Stomach smooth muscle (tissue), 2 donors: Measurements from ENCODE around the gene ITGB2.

Experiments
- H3K27ac ChIP-seq: one replicate; pipeline ENCODE4 v1.7.0; 2013; ENCODE audit warnings: mild to moderate bottlenecking, low read length, inconsistent platforms
- H3K27me3 ChIP-seq, 2 donors: one replicate each; pipeline ENCODE4 v1.7.0; 2013; ENCODE audit warnings: low read length in 2 of 2; ENCODE audit not compliant: insufficient read depth in 2 of 2, control insufficient read depth in 1 of 2
- H3K36me3 ChIP-seq, 2 donors: one replicate each; pipeline ENCODE4 v1.7.0; 2013; ENCODE audit warnings: low read length in 2 of 2; ENCODE audit not compliant: control insufficient read depth in 2 of 2, insufficient read depth in 2 of 2
- H3K4me1 ChIP-seq: one replicate; pipeline ENCODE4 v1.7.0; 2013; ENCODE audit warnings: low read length; ENCODE audit not compliant: control insufficient read depth, insufficient read depth
- H3K4me3 ChIP-seq, 2 donors: one replicate each; pipeline ENCODE4 v1.7.0; 2013; ENCODE audit warnings: low read length in 2 of 2
- H3K9ac ChIP-seq, 2 donors: one replicate each; pipeline ENCODE4 v1.7.0; 2013; ENCODE audit warnings: low read length in 2 of 2, mild to moderate bottlenecking in 1 of 2
- H3K9me3 ChIP-seq, 2 donors: one replicate each; pipeline ENCODE4 v1.7.0; 2013; ENCODE audit warnings: low read length in 2 of 2; ENCODE audit not compliant: control insufficient read depth in 2 of 2
- donor health status: healthy.
- donor health status: Pancreatic carcinoma.

The ITGB2 gene

DNA sequence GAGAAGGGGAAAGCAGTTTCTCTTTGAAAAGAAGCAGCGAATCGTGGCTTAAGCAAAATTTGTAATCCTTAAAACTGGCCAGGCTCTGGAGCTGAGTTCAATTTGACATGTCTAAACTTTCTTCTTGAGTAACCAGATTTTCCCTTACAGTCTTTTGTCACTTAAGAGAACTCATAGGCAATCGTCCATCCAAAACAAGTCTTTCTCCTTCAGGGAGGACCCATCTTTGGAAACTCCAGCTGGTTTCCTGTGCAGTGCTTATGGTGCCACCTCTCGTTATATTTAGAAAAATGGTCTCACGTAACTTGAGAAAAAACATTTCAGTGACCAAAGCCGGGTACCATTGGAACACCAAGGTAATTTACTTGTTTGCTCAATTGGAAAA lies 45.4 kb downstream of the ITGB2 start:
- Histone ChIP-seq H3K27ac (peak overlapping the region; percentile 88), H3K4me1 (peaks cover 33% of the 10 kb centered on the region), H3K9ac (peak overlapping the region in 1 of 2 donors; percentile 85), H3K9me3 (no peaks in the 10 kb centered on the region), H3K27me3 (no peaks in the 10 kb centered on the region), H3K4me3 (peak overlapping the region; percentile 66 to 86), H3K36me3 (no peaks in the 10 kb centered on the region)

DNA sequence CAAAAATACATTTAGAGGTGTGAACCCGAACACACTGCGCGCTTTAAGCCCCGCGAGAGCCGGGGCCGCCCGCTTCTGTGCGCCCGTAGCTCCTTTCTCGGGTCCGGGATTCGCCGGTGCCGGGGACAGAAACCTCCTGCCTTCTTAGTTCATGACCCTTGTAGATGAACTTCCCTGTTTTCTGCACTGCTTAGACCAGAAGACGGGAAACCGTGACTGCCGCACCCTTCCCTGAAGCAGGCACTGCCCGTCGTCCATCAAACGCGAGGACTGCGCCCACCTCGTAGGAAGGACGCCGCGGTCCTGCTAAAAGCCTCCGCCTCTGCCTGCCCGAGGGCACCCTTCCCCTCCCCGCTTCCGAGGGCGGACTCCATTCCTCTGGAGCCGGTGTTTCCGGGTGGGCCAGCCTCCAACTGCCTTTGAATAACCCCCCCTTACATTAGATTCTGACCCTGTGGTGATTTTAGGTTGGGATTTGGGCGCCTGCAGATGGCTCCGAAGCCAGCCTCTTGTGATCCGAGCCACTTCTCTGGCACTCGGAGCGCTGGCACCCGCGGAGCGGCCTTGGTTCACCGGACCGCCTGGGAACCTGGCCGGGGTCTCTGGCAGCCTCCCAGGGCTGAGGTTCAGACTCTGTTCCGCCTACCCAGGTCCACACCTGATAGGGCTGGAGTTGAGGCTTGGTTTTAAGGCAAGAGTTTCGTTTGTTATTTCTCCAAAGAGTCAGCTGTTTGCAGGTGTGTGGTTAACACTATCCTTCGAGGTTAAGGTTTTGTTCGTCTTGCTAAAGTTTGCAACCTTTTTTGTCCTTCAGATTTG lies 46.0 kb downstream of the ITGB2 start:
- Histone ChIP-seq H3K9ac (peak overlapping the region; percentile 75 to 85), H3K4me1 (peaks cover 39% of the 10 kb centered on the region), H3K36me3 (no peaks in the 10 kb centered on the region), H3K4me3 (peak overlapping the region; percentile 66 to 86), H3K27ac (peak overlapping the region; percentile 88), H3K9me3 (no peaks in the 10 kb centered on the region), H3K27me3 (no peaks in the 10 kb centered on the region)

GRCh38 chr21:44874240-44874496 lies 46.5 kb downstream of the ITGB2 start:
- H3K4me1 ChIP-seq = peaks cover 44% of the 10 kb centered on the region
- H3K27ac ChIP-seq = peak overlapping the region; percentile 88
- peak overlapping the region; percentile 66 to 86 for H3K4me3 ChIP-seq
- H3K9ac ChIP-seq = peak overlapping the region; percentile 75 to 85
- H3K9me3 ChIP-seq = no peaks in the 10 kb centered on the region
- H3K36me3 ChIP-seq = no peaks in the 10 kb centered on the region
- H3K27me3 ChIP-seq = no peaks in the 10 kb centered on the region

GRCh38 chr21:44873356-44874239 lies 47.1 kb downstream of the ITGB2 start, which contains the start of gene PTTG1IP:
PTTG1IP (minus strand) TSS chr21:44873690; CDS start chr21:44873616, 74 bp downstream.
- H3K4me1 ChIP-seq = peaks cover 48% of the 10 kb centered on the region
- H3K9me3 ChIP-seq = no peaks in the 10 kb centered on the region
- no peaks in the 10 kb centered on the region for H3K36me3 ChIP-seq
- H3K4me3 ChIP-seq = peak within 1 kb of the TSS; percentile 86 to 90
- peak within 1 kb of the TSS; percentile 88 for H3K27ac ChIP-seq
- H3K9ac ChIP-seq = peak within 1 kb of the TSS; percentile 82 to 87
- H3K27me3 ChIP-seq = no peaks in the 10 kb centered on the region

- peaks cover 51% of the 10 kb centered on the region for H3K4me1 ChIP-seq
- H3K9ac ChIP-seq = peak overlapping the region; percentile 82 to 87
Measured at GRCh38 chr21:44872649-44873355, 47.9 kb downstream of the ITGB2 start.

GRCh38 chr21:44872323-44872648 lies 48.4 kb downstream of the ITGB2 start:
- Histone ChIP-seq H3K9me3 (no peaks in the 10 kb centered on the region), H3K9ac (peak overlapping the region; percentile 82 to 87), H3K4me3 (peak overlapping the region; percentile 86 to 90), H3K27me3 (no peaks in the 10 kb centered on the region), H3K27ac (peak overlapping the region; percentile 88), H3K36me3 (no peaks in the 10 kb centered on the region), H3K4me1 (peaks cover 54% of the 10 kb centered on the region)

More at GRCh38 chr21:44872649-44873355, 47.9 kb downstream of the ITGB2 start:
- Histone ChIP-seq H3K36me3 (no peaks in the 10 kb centered on the region), H3K27me3 (no peaks in the 10 kb centered on the region), H3K9me3 (no peaks in the 10 kb centered on the region), H3K27ac (peak overlapping the region; percentile 88), H3K4me3 (peak overlapping the region; percentile 86 to 90)

DNA sequence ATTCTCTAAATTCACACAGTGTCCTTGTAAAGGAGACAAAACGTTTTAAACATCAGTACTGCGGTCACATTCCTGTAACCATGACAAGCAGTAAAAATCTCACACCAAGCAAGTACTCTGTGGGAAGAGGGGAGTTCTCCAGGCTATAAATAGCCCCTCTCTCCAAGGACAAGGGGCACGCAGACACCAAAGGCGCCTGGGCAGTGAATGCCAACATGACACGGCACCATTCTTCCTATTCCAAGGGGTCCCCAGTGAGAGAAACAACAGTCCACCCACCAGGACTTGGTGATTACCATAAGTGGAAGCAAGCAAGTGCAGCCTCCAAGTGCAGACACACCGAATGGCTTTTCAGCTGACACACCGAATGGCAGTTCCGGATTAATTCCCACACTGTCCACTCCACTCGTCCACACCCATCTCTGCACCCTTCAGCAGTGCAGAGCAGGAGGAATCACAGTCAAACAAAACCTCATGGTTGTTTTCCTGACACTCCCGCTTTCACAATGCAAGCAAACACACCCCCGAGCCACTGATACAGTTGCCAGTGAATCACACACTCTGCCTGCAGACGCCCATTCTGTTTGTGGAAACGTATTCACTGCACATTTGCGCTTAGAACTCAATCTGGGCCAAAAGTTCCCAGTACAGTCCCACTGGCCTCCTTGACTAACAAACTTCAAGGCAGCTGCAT lies 49.0 kb downstream of the ITGB2 start:
- Histone ChIP-seq H3K36me3 (peaks cover 0 to 2% of the 10 kb centered on the region in 2 donors), H3K9ac (peak overlapping the region; percentile 82 to 87), H3K27ac (peak overlapping the region; percentile 88), H3K9me3 (no peaks in the 10 kb centered on the region), H3K27me3 (no peaks in the 10 kb centered on the region), H3K4me1 (peaks cover 60% of the 10 kb centered on the region), H3K4me3 (peak overlapping the region; percentile 86 to 90)

- Histone ChIP-seq H3K36me3 (peaks cover 0 to 2% of the 10 kb centered on the region in 2 donors), H3K9me3 (no peaks in the 10 kb centered on the region), H3K27ac (peak overlapping the region; percentile 88), H3K27me3 (no peaks in the 10 kb centered on the region), H3K4me1 (peaks cover 64% of the 10 kb centered on the region), H3K4me3 (peak overlapping the region; percentile 47 to 90), H3K9ac (peak overlapping the region in 1 of 2 donors; percentile 87)
Measured at GRCh38 chr21:44870748-44871495, 49.8 kb downstream of the ITGB2 start.

GRCh38 chr21:44869781-44870747 lies 50.6 kb downstream of the ITGB2 start:
- H3K36me3 ChIP-seq = peaks cover under 1 to 5% of the 10 kb centered on the region in 2 donors
- H3K9me3 ChIP-seq = no peaks in the 10 kb centered on the region
- H3K4me1 ChIP-seq = peaks cover 65% of the 10 kb centered on the region
- no peaks in the 10 kb centered on the region for H3K27me3 ChIP-seq
- peak overlapping the region; percentile 38 to 48 for H3K9ac ChIP-seq
- H3K27ac ChIP-seq = peak overlapping the region; percentile 88
- peak overlapping the region; percentile 41 to 47 for H3K4me3 ChIP-seq
